ENCODE measurements around the gene SEC11A.

SEC11A gene

GRCh38 chr15:84764585-84764984, 48.6 kb upstream of the SEC11A start:
- Histone ChIP-seq H3K27ac (ENCODE audit: low read depth, low read length) (no peak overlapping the region), H3K36me3 (ENCODE audit: control insufficient read depth, low read length) (peaks cover 49% of the 10 kb centered on the region), H3F3A (ENCODE audit: control insufficient read depth, insufficient read depth) (no peaks in the 10 kb centered on the region), H3K79me2 (ENCODE audit: control insufficient read depth, low read length) (peaks cover 91% of the 10 kb centered on the region), H3K4me1 (ENCODE audit: control insufficient read depth, low read length) (peaks cover 20% of the 10 kb centered on the region), H3K9me2 (replicated peaks; ENCODE audit: control insufficient read depth, low read length) (no peaks in the 10 kb centered on the region), H3K9me3 (ENCODE audit: control insufficient read depth, insufficient read depth, low read length) (no peaks in the 10 kb centered on the region), H3K4me3 (ENCODE audit: low read length) (no peak overlapping the region), H3K27me3 (ENCODE audit: control insufficient read depth, low read length) (no peaks in the 10 kb centered on the region), H4K20me1 (ENCODE audit: control insufficient read depth, insufficient read depth, low read depth, low read length) (peaks cover 35% of the 10 kb centered on the region), H3K4me2 (ENCODE audit: low read length) (no peak overlapping the region)
- no peak for TF ChIP-seq CTCF (IDR thresholded peaks at IDR 0.05; ENCODE audit: low read depth, low read length, poor library complexity, severe bottlenecking)
- TF ChIP-seq EZH2phosphoT487 (IDR thresholded peaks at IDR 0.05; ENCODE audit: borderline replicate concordance, low read length): no peak

- Histone ChIP-seq H3K4me3 (ENCODE audit: low read length) (no peak overlapping the region), H3K9me3 (ENCODE audit: control insufficient read depth, insufficient read depth, low read length) (no peaks in the 10 kb centered on the region), H3F3A (ENCODE audit: control insufficient read depth, insufficient read depth) (no peaks in the 10 kb centered on the region), H3K36me3 (ENCODE audit: control insufficient read depth, low read length) (peaks cover 39% of the 10 kb centered on the region), H3K4me1 (ENCODE audit: control insufficient read depth, low read length) (peaks cover 27% of the 10 kb centered on the region), H3K79me2 (ENCODE audit: control insufficient read depth, low read length) (peaks cover 95% of the 10 kb centered on the region), H3K27ac (ENCODE audit: low read depth, low read length) (no peak overlapping the region), H3K4me2 (ENCODE audit: low read length) (no peak overlapping the region), H4K20me1 (ENCODE audit: control insufficient read depth, insufficient read depth, low read depth, low read length) (peaks cover 32% of the 10 kb centered on the region), H3K9me2 (replicated peaks; ENCODE audit: control insufficient read depth, low read length) (no peaks in the 10 kb centered on the region), H3K27me3 (ENCODE audit: control insufficient read depth, low read length) (no peaks in the 10 kb centered on the region)
- TF ChIP-seq EZH2phosphoT487 (IDR thresholded peaks at IDR 0.05; ENCODE audit: borderline replicate concordance, low read length): no peak
- TF ChIP-seq CTCF (IDR thresholded peaks at IDR 0.05; ENCODE audit: low read depth, low read length, poor library complexity, severe bottlenecking): no peak
These were observed 47.1 kb upstream of the SEC11A start for GRCh38 chr15:84762840-84763572.

- TF ChIP-seq EZH2phosphoT487 (IDR thresholded peaks at IDR 0.05; ENCODE audit: borderline replicate concordance, low read length) (no peak), CTCF (IDR thresholded peaks at IDR 0.05; ENCODE audit: low read depth, low read length, poor library complexity, severe bottlenecking) (no peak)
- no peaks in the 10 kb centered on the region for H3K27me3 ChIP-seq (ENCODE audit: control insufficient read depth, low read length)
- H4K20me1 ChIP-seq (ENCODE audit: control insufficient read depth, insufficient read depth, low read depth, low read length): peaks cover 32% of the 10 kb centered on the region
- H3K9me3 ChIP-seq (ENCODE audit: control insufficient read depth, insufficient read depth, low read length): no peaks in the 10 kb centered on the region
- peaks cover 27% of the 10 kb centered on the region for H3K4me1 ChIP-seq (ENCODE audit: control insufficient read depth, low read length)
- H3K27ac ChIP-seq (ENCODE audit: low read depth, low read length): no peak overlapping the region
- H3K9me2 ChIP-seq (replicated peaks; ENCODE audit: control insufficient read depth, low read length): no peaks in the 10 kb centered on the region
- H3K4me3 ChIP-seq (ENCODE audit: low read length): no peak overlapping the region
- H3K79me2 ChIP-seq (ENCODE audit: control insufficient read depth, low read length): peaks cover 100% of the 10 kb centered on the region
- H3K4me2 ChIP-seq (ENCODE audit: low read length): peak overlapping the region; percentile 25; the same call in 1 of the 2 replicates
- H3K36me3 ChIP-seq (ENCODE audit: control insufficient read depth, low read length): peaks cover 29% of the 10 kb centered on the region
- no peaks in the 10 kb centered on the region for H3F3A ChIP-seq (ENCODE audit: control insufficient read depth, insufficient read depth)
These were observed 45.7 kb upstream of the SEC11A start for GRCh38 chr15:84761607-84762131.

Data from DOHH2 (cell line).